Epithelial cell of prostate (primary cell): Measurements from ENCODE around the gene CHD6.
A peak's percentile ranks its signal among the peaks of the same experiment; 100 is the strongest.

Source experiments
- DNase-seq: peaks from one replicate; pipeline ENCODE4 v3.0.0-alpha.2; 2011; ENCODE audit warnings: low read depth, low spot score
- H3K27ac ChIP-seq: fragments of 450-650 bp; 2 replicates; pipeline ENCODE4 v1.5.1; 2017; ENCODE audit warnings: mild to moderate bottlenecking

Gene CHD6

GRCh38 chr20:41444821-41445220, 173.4 kb downstream of the CHD6 start:
- DNase-seq, result no peak
- no peak overlapping the region for H3K27ac ChIP-seq

DNA sequence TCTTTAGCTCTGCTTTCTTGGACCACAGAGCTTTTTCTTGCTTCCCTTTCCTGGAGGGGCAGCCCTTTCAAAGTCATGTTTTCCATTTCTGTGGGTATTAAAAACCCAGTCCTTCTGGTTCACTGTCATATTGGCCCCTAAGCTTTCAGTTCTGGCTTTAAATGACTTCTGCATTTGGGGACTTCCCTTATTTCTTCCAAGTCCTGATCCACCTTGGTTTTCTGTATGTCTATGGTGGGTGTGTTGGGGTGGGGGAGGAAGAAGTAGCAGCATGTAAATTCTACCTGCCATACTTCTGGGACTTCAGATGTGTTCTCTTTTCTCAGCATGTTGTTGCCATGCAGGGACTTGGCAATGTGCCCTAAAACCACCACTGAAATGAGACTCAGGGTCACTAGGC, 174.5 kb downstream of the CHD6 start:
- no peak overlapping the region for H3K27ac ChIP-seq
- DNase-seq, result no peak

GRCh38 chr20:41440882-41441281, 177.3 kb downstream of the CHD6 start:
- H3K27ac ChIP-seq, result no peak overlapping the region
- DNase-seq, result no peak

- no peak overlapping the region for H3K27ac ChIP-seq
- no peak for DNase-seq
Observed at GRCh38 chr20:41437836-41438235, 180.3 kb downstream of the CHD6 start.

DNA sequence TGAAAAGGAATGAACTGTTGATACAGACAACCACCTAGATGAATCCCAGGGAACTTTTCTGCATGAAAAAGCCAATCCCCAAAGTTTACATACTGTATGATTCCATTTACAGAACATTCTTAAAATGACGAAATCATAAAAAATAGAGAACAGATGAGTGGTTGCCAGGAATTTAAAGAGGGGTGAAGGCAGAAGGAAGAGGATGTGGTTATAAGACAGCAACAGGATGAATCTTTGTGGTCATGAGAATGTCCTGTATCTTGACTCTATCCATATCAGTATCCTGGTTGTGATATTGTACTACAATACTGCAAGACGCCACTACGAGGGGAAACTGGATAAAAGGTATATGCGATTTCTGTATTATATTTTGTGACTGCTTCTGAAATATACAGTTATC, 181.5 kb downstream of the CHD6 start:
- no peak overlapping the region for H3K27ac ChIP-seq
- DNase-seq, result no peak

GRCh38 chr20:41433203-41433602, 185.0 kb downstream of the CHD6 start:
- H3K27ac ChIP-seq, result no peak overlapping the region
- DNase-seq, result no peak

- DNase-seq, result no peak
- H3K27ac ChIP-seq, result no peak overlapping the region
Observed at GRCh38 chr20:41432746-41433145, 185.4 kb downstream of the CHD6 start.

DNA sequence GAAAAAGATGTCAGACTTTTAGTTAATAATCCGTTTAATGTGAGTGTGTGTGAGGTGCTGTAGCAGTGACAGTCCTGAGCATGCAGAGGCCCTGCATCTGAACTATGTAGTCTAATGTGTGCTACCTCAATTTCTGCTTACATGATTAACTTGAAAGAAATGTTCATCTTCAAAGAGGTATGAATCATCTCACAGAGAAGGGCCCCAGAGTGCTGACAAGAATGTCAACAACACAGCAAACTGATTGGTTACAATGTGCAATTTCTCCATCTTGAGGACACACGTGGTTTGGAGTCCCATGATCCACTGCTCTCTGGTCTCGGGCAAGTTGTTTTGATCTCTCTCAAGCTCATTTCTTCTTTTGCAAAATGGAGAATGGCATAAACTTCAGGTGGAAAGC, 189.9 kb downstream of the CHD6 start:
- DNase-seq, result peak; percentile 39
- no peak overlapping the region for H3K27ac ChIP-seq

DNA sequence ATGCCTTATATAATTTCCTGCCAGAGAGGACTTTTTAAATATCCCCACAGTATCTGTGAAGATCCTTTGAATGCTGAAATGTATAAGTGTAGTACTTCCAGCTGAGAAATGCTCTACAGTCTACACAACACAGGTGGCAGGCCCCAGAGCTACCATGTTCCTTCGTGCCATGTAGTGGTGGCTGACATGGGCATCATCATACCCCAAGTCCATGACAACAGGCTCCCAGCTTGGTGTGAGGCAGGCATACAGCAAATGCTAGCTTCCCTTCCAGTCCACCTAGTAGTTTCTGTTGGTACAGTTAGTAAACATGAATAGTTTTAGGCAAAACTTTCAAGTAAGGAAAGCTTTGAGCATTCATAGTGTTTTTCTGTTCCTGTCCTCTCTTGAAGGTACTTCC, 190.3 kb downstream of the CHD6 start:
- H3K27ac ChIP-seq, result no peak overlapping the region
- no peak for DNase-seq

DNA sequence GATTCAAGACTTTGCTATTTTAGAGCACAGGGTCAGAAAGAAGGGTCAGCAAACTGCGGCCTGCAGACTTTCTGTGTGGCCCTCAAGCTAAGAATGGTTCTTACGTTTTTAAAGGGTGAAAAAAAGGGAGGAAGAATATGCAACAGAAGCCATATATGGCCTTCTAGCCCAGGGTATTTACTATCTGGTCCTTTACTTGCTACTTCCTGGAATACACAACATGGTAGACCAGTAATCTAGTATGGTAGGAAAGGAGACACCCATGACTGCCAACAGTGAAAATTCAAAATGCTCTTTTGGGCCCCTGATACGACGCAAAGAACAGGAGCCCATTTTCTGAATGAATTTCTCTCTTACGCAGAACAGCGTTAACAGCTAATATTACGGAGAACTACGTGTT, 191.2 kb downstream of the CHD6 start:
- no peak for DNase-seq

GRCh38 chr20:41426086-41426830, 191.9 kb downstream of the CHD6 start:
- DNase-seq, result no peak
- no peak overlapping the region for H3K27ac ChIP-seq

More for the DNA sequence above, 191.2 kb downstream of the CHD6 start:
- no peak overlapping the region for H3K27ac ChIP-seq

GRCh38 chr20:41425180-41425884, 192.8 kb downstream of the CHD6 start:
- no peak overlapping the region for H3K27ac ChIP-seq
- DNase-seq, result no peak

GRCh38 chr20:41424546-41424945, 193.6 kb downstream of the CHD6 start:
- no peak for DNase-seq
- no peak overlapping the region for H3K27ac ChIP-seq

GRCh38 chr20:41424011-41424410, 194.2 kb downstream of the CHD6 start:
- H3K27ac ChIP-seq, result no peak overlapping the region
- no peak for DNase-seq

- H3K27ac ChIP-seq, result no peak overlapping the region
- DNase-seq, result no peak
Observed at GRCh38 chr20:41422953-41423352, 195.2 kb downstream of the CHD6 start.

DNA sequence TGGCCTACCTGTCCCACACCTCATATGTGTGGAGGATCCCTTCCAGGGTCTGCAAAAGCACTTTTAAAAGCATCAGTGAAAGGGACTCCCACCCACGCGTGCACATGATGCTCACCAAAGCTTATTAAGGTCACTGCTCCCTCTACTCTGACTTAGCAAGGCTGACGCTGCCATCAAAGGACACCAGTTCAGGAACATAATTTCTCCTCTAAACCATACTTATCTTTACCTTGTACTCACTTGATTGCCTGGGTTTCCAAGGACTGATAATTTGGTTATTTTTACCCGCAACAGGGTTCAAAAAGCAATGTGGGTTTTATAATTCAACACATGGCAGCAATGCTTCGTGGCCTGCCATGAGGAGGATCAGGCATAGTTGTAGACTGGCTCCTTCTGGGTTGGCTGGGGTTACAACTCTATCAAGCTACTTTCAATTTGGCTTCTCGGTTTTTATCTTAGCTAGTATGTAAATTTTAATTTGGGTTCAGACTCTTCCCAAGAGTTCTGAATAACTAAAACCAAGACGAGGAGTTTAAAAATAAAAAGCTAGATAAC, 199.4 kb downstream of the CHD6 start:
- H3K27ac ChIP-seq, result no peak overlapping the region
- no peak for DNase-seq

DNA sequence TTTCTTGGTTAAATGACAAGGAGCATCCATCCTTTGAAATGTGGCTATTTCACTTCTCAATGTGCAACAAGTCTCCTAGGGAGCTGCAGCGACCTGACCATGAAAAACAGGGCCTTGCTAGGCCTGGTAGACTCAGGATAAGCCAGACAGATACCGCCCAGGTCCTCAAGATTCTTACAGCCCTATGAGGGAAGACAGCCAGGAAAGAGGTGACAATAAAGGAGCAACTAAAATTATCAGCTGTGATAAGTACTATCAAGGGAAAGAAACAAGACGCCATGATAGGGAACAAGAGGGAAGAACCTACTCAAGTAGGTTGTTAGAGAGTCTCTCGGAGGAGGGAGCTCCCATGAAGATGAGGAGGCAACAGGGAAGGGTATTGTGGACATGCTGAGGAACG, 200.1 kb downstream of the CHD6 start:
- H3K27ac ChIP-seq, result no peak overlapping the region
- no peak for DNase-seq

DNA sequence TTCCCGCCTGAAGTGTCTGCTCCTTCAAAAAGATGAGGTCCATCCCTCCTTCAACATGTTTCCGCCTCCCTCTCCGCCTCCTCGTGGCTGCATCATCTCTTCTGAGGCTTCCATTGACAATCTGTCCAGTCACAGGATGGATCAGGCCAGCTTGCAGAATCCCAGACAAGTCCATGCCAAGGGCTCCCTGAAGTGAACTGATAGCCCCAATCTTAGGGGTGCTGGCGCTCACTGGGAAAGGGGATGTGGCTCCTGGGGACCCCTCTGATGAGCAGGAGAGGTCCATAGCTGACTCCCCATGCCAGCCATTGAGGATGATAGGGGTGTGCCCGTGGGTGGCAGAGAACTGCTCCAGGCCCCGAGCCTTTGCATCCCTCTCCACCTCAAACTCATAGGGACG, 203.0 kb downstream of the CHD6 start:
- H3K27ac ChIP-seq, result no peak overlapping the region
- DNase-seq, result no peak

DNA sequence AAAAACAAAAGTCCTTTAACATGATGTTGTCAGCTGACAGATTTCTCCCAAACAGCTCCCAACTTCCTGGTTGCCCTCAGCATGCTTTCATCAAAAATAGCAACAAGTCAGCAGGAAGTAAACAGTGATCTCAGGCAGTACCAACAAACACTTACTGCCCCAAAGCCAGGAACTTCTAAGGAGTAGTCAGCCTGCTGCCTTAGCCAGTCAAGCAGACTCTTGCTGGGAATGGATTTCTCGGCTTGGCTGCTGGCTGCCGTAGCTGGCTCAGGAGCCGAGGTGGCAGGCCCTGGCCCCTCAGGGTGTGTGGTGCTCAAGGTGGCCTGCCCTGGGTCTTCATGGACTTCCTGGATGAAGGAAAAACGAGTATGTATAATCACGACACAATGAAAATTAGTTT, 205.0 kb downstream of the CHD6 start:
- no peak for DNase-seq
- no peak overlapping the region for H3K27ac ChIP-seq

DNA sequence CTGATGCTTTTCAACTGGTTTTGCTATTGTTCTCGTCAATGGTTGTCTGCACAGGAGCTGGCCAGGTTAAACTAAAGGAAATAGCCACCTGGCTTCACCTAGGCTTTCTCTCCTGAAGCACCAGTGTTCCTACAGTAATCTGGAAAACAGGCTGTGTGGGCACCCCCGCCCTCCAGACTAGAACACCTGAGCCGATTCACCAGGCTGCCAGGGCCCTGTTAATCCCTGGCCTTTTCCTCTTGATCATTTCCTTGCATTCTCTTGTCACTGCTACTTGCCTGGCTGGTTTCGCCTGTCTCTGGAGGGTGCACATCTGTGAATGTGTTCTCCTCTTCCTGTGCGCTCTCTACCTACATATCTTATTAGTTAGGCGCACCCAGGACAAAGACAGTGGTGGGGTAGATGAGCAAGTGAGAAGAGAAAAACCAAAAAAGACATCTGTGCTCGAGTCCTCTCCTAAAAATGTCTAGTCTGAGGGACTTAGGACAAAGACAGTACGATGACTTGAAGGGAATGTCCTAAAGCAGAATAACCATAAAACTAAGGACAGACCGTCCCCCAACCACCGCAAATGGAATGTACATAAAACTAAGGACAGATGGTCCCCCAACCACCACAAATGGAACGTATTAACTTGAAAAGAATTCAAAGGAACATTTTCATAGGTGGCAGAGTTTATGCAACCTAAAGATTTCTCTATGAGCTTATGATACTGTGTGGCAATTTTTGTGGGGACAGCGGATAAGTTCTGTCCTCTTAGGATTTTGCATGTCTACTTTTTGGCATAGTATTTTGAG, 205.7 kb downstream of the CHD6 start:
- no peak for DNase-seq
- H3K27ac ChIP-seq, result no peak overlapping the region

DNA sequence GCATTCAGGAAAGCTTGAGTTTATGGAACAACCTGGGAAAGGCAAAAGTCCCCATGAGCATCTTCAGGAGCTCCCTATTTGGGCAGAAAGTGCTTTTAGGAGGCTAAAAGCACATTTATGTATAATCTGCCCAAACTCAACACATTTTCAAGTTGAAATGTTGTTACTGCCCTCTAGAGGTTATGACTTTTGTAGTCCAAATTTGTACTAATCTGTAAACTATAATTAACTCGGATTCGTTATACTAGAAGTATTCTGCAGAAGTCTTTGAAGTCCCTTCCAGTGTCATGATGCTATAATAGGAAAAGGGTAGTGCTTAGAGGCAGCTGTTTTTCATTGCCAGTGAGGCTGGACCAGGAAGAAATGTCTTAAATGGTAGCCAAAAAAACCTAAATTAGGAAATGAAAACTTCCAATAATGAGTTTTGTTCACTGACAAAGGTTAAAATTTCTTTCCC, 206.8 kb downstream of the CHD6 start:
- H3K27ac ChIP-seq, result no peak overlapping the region
- DNase-seq, result no peak
